Measurements from ENCODE around the gene ZNF385B.

GRCh38 chr2:179606141-179606540, 255.3 kb downstream of the ZNF385B start:
- no peak for TF ChIP-seq CTCF (IDR thresholded peaks at IDR 0.05)
- TF ChIP-seq EZH2 (IDR thresholded peaks at IDR 0.05) = no peak
- no peak for TF ChIP-seq EZH2phosphoT487 (IDR thresholded peaks at IDR 0.05)

Measured in neural progenitor cell (in vitro differentiated cells).